ENCODE data around the gene SNTA1.

GRCh38 chr20:33386673-33387072 lies 56.9 kb downstream of the SNTA1 start:
- TF ChIP-seq, protein P1, sequence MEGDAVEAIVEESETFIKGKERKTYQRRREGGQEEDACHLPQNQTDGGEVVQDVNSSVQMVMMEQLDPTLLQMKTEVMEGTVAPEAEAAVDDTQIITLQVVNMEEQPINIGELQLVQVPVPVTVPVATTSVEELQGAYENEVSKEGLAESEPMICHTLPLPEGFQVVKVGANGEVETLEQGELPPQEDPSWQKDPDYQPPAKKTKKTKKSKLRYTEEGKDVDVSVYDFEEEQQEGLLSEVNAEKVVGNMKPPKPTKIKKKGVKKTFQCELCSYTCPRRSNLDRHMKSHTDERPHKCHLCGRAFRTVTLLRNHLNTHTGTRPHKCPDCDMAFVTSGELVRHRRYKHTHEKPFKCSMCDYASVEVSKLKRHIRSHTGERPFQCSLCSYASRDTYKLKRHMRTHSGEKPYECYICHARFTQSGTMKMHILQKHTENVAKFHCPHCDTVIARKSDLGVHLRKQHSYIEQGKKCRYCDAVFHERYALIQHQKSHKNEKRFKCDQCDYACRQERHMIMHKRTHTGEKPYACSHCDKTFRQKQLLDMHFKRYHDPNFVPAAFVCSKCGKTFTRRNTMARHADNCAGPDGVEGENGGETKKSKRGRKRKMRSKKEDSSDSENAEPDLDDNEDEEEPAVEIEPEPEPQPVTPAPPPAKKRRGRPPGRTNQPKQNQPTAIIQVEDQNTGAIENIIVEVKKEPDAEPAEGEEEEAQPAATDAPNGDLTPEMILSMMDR (IDR thresholded peaks at IDR 0.05) = no peak
- TF ChIP-seq EP300 (IDR thresholded peaks at IDR 0.05) = no peak
